ELR (cell line): ENCODE results near the gene CHST15.

Source experiments
- DNase-seq: peaks from one replicate; pipeline ENCODE4 v3.0.0-alpha.2; 2015; ENCODE audit warnings: low read depth

The CHST15 gene

GRCh38 chr10:123964953-123965352 is 128.4 kb downstream of the CHST15 start:
- DNase-seq, result no peak

GRCh38 chr10:123962756-123963530 is 130.5 kb downstream of the CHST15 start:
- no peak for DNase-seq

- no peak for DNase-seq
These were observed 135.2 kb downstream of the CHST15 start for GRCh38 chr10:123958241-123958640.
